Measurements from ENCODE around the gene COLGALT1. TPM values are rescaled to one million over a fixed set of nuclear protein-coding genes. Genes with fewer than 3 reads are reported as not detected.
A peak's percentile ranks its signal among the peaks of the same experiment; 100 is the strongest.

Gene COLGALT1
- total and polyA plus RNA-seq, 2 of the 8 experiments (the other 6 are each of a cell fraction or from before 2014, with no cell fraction given): 44.7 to 58.1 TPM

DNA sequence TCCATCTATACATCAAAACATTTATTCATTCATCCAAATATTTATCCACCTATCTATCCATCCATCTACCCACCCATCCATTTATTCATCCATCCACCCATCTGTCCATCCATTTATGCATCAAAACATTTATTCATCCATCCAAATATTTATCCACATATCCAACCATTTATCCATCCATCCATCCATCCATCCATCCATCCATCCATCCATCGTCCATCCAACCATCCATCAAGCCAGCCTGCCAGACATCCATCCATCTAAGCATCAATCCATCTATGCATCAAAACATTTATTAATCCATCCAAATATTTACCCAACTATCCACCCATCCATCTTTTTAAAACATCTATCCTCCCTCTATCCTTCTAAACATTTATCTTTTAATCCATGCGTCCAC lies 70.5 kb downstream of the COLGALT1 start:
- no peak for DNase-seq (ENCODE audit: low read depth in 1 of 2, low spot score in 2 of 2)
- Histone ChIP-seq H3K4me1 (replicated peaks in 1 of 4; ENCODE audit: control insufficient read depth in 3 of 4, insufficient read depth in 4 of 4, low read length in 3 of 4) (no peaks in the 10 kb centered on the region), H4K8ac (ENCODE audit: extremely low read depth, insufficient read depth, low read length) (no peak overlapping the region), H2AFZ (ENCODE audit: low read length) (no peak overlapping the region), H3K79me1 (ENCODE audit: low read depth, low read length) (no peaks in the 10 kb centered on the region; the same call in 1 of the 2 replicates), H2BK5ac (ENCODE audit: low read depth, low read length) (no peak overlapping the region), H2BK12ac (ENCODE audit: low read depth, low read length) (no peak overlapping the region), H3K23me2 (ENCODE audit: low read depth, low read length) (peaks cover 19% of the 10 kb centered on the region; the same call in 1 of the 2 replicates), H3K56ac (replicated peaks; ENCODE audit: insufficient read length, low read depth, low read length) (peak overlapping the region; percentile 84), H3K14ac (ENCODE audit: insufficient read length) (no peak overlapping the region), H3K27ac (ENCODE audit: low read depth, low read length) (no peak overlapping the region), H2BK20ac (ENCODE audit: low read length) (no peak overlapping the region), H4K5ac (ENCODE audit: insufficient read length, low read depth, low read length) (no peak overlapping the region), H3K4me3 (ENCODE audit: extremely low read depth in 1 of 4, insufficient read depth in 2 of 4, low read depth in 3 of 4, low read length in 4 of 4) (no peak overlapping the region), H2BK15ac (ENCODE audit: low read length) (no peak overlapping the region), H3K23ac (ENCODE audit: insufficient read length) (no peak overlapping the region), H3K9ac (replicated peaks in 1 of 4; ENCODE audit: extremely low read depth in 1 of 4, low read depth in 3 of 4, low read length in 3 of 4) (no peak overlapping the region), H4K20me1 (replicated peaks in 1 of 2; ENCODE audit: control insufficient read depth in 1 of 2, insufficient read depth in 2 of 2, low read length in 2 of 2) (peaks cover 0 to 18% of the 10 kb centered on the region in 2 experiments), H3K27me3 (replicated peaks in 1 of 4; ENCODE audit: control insufficient read depth in 3 of 4, extremely low read depth in 1 of 4, insufficient read depth in 3 of 4, low read length in 3 of 4) (no peaks in the 10 kb centered on the region), H4K91ac (replicated peaks; ENCODE audit: insufficient read length, low read length) (no peak overlapping the region), H3K36me3 (ENCODE audit: control insufficient read depth in 2 of 4, insufficient read depth in 4 of 4, low read length in 3 of 4) (peaks cover 2 to 22% (median 15%) of the 10 kb centered on the region in 4 experiments; a peak in 7 of 8 replicates), H3K4me2 (ENCODE audit: insufficient read depth in 1 of 2, low read depth in 2 of 2, low read length in 2 of 2) (no peak overlapping the region), H3K9me3 (ENCODE audit: insufficient read depth in 2 of 2, low read depth in 1 of 2, low read length in 1 of 2) (no peaks in the 10 kb centered on the region; a peak in 1 of 4 replicates), H3K4ac (replicated peaks; ENCODE audit: insufficient read length, low read depth, low read length) (no peak overlapping the region), H3K18ac (ENCODE audit: extremely low read depth, low read length) (no peak overlapping the region), H2AK5ac (ENCODE audit: low read depth, low read length) (no peak overlapping the region), H3K79me2 (ENCODE audit: control insufficient read depth in 1 of 2, insufficient read depth in 2 of 2, low read length in 2 of 2) (no peaks in the 10 kb centered on the region), H2BK120ac (replicated peaks; ENCODE audit: low read depth, low read length) (no peak overlapping the region)
- WGBS, 2 experiments (ENCODE audit: extremely low coverage in 1 of 2, insufficient coverage in 1 of 2, insufficient read length in 1 of 2, insufficient replicate concordance in 2 of 2, low coverage in 1 of 2, low lambda C conversion rate in 2 of 2, missing lambda C conversion rate in 1 of 2): 90 to 100% methylated on average over 1 to 2 of the region's 2 CpGs
- POLR2A ChIA-PET (ENCODE audit: partially characterized antibody): no interaction called here
- no peak for FAIRE-seq
- CTCF ChIA-PET (ENCODE audit: partially characterized antibody): interaction anchor here (1.2 kb wide), 1 partner anchor 176 kb away, joined by 3 read pairs; no protein-coding TSS in a partner anchor
- no peak for TF ChIP-seq CBX5 (IDR thresholded peaks at IDR 0.05; ENCODE audit: low read depth, low read length)
- no peak for TF ChIP-seq RNF2 (IDR thresholded peaks at IDR 0.05; ENCODE audit: borderline replicate concordance, low read depth, low read length, missing control alignments, poor library complexity, severe bottlenecking)
